ENCODE measurements around the gene UQCRC2.

The UQCRC2 gene

DNA sequence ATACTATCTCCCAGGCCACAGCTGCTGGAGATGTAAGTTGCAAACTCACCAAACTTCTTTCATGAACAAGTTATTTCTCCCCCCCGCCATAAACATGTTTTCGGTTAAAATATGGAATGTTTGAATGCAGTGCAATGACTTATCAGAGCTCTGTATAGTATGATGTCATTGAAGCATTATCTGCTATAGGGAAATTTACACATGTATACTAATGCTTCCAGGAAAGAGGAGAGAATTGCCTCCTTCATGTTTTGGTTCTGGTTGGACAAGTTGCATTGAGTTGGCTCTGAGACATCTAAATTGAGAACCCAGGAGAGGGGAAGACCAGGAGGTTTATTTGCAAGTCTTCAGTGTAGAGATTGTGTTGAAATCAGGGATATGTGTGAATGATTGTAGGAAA, 20.8 kb downstream of the UQCRC2 start:
- no peaks in the 10 kb centered on the region for H3K9me3 Mint-ChIP-seq
- H3K27ac Mint-ChIP-seq, result no peak overlapping the region
- H3K4me1 Mint-ChIP-seq, result no peaks in the 10 kb centered on the region
- H3K27me3 Mint-ChIP-seq (ENCODE audit: low read depth), result no peaks in the 10 kb centered on the region
- no peak overlapping the region for H3K4me3 Mint-ChIP-seq
- TF ChIP-seq, protein P1, sequence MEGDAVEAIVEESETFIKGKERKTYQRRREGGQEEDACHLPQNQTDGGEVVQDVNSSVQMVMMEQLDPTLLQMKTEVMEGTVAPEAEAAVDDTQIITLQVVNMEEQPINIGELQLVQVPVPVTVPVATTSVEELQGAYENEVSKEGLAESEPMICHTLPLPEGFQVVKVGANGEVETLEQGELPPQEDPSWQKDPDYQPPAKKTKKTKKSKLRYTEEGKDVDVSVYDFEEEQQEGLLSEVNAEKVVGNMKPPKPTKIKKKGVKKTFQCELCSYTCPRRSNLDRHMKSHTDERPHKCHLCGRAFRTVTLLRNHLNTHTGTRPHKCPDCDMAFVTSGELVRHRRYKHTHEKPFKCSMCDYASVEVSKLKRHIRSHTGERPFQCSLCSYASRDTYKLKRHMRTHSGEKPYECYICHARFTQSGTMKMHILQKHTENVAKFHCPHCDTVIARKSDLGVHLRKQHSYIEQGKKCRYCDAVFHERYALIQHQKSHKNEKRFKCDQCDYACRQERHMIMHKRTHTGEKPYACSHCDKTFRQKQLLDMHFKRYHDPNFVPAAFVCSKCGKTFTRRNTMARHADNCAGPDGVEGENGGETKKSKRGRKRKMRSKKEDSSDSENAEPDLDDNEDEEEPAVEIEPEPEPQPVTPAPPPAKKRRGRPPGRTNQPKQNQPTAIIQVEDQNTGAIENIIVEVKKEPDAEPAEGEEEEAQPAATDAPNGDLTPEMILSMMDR (IDR thresholded peaks at IDR 0.05; ENCODE audit: unreplicated experiment in 3 of 3), result no peak
- H3K36me3 Mint-ChIP-seq (ENCODE audit: low read depth), result peaks cover 42% of the 10 kb centered on the region

DNA sequence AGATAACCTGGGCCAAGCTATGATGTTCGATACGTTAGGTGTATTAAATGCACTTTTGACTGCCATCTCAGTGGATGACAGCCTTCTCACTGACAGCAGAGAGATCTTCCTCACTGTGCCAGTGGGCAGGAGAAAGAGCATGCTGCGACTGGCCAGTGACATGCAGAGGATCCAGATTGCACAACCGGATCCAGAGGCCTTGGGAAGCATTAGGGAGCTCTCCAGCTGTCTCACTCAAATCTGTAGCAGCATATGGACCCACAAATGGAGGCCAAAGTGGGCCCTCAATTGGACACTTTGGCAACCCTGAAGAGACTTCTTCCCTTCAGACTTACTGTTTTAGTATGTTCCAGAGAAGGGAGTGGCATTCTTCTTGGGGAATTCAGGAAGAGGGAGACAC, 26.9 kb downstream of the UQCRC2 start:
- H3K4me3 Mint-ChIP-seq, result no peak overlapping the region
- no peaks in the 10 kb centered on the region for H3K4me1 Mint-ChIP-seq
- TF ChIP-seq, protein P1 (IDR thresholded peaks at IDR 0.05; ENCODE audit: unreplicated experiment in 3 of 3), result no peak
- no peaks in the 10 kb centered on the region for H3K9me3 Mint-ChIP-seq
- H3K27me3 Mint-ChIP-seq (ENCODE audit: low read depth), result no peaks in the 10 kb centered on the region
- peaks cover 71% of the 10 kb centered on the region for H3K36me3 Mint-ChIP-seq (ENCODE audit: low read depth)
- no peak overlapping the region for H3K27ac Mint-ChIP-seq

DNA sequence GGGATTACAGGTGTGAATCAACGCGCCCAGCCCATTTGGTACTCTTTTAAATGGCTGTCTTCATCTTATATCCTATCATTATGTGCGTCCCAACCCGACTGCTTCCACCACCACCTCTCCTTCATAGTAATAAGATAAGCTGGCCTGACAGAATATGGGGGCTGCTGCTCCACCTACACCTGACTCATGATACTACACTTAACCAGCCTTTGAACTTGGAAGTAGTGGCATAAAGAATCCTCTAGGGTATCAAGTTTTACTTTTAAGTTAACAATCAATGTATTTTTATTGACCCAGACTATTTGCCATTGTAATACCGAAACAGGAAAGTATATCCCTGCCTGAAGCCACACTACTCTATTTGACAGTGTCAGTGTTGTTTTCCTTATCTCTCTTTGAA, 28.9 kb downstream of the UQCRC2 start:
- Mint-ChIP-seq H3K36me3 (ENCODE audit: low read depth) (peaks cover 80% of the 10 kb centered on the region), H3K9me3 (no peaks in the 10 kb centered on the region), H3K4me3 (no peak overlapping the region), H3K4me1 (no peaks in the 10 kb centered on the region), H3K27me3 (ENCODE audit: low read depth) (no peaks in the 10 kb centered on the region), H3K27ac (no peak overlapping the region)
- TF ChIP-seq, protein P1 (IDR thresholded peaks at IDR 0.05; ENCODE audit: unreplicated experiment in 3 of 3), result no peak

DNA sequence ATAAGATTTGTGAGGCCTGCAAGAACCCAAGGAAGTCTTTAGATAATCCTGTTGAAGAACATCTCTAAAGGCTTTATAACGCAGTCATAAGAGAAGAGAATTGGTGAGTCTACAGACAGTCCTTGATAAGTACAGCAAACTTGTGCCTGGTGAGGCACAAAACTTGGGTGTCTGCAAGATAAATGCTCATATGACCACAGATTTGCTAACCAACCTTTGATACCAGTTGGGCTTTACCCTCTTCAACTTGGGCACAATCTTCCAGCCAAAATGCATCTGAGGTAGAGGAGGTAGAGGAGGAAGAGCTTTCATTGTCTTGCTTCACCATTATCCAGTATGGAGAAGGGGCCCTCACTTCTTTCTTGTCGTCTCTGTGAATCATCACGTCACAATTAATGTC, 30.9 kb downstream of the UQCRC2 start:
- Mint-ChIP-seq H3K9me3 (no peaks in the 10 kb centered on the region), H3K27ac (no peak overlapping the region), H3K27me3 (ENCODE audit: low read depth) (no peaks in the 10 kb centered on the region), H3K4me1 (peaks cover 5% of the 10 kb centered on the region), H3K4me3 (no peak overlapping the region), H3K36me3 (ENCODE audit: low read depth) (peaks cover 65% of the 10 kb centered on the region)
- TF ChIP-seq, protein P1 (IDR thresholded peaks at IDR 0.05; ENCODE audit: unreplicated experiment in 3 of 3), result no peak

DNA sequence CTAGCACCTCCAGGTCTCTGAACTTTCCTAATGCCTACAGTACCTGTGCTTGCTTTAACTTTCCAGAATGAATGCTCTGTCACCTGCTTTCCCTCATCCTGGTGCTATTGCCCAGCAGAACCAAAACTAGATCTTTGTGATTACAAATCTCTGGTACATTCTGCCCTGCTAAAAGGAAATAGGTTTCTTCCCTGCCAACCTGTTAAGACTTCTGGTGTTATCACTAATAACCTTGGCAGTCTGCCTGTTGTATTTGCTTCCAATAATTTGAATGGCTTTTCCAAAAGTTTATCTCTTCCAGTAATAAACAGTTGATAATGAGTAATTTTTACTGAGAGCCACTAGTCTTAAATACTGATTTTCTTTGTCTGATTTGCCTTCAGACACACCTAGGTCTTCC, 32.4 kb downstream of the UQCRC2 start:
- no peaks in the 10 kb centered on the region for H3K9me3 Mint-ChIP-seq
- TF ChIP-seq, protein P1 (IDR thresholded peaks at IDR 0.05; ENCODE audit: unreplicated experiment in 3 of 3), result no peak
- H3K36me3 Mint-ChIP-seq (ENCODE audit: low read depth), result peaks cover 50% of the 10 kb centered on the region
- H3K4me3 Mint-ChIP-seq, result no peak overlapping the region
- no peak overlapping the region for H3K27ac Mint-ChIP-seq
- peaks cover 15% of the 10 kb centered on the region for H3K4me1 Mint-ChIP-seq
- no peaks in the 10 kb centered on the region for H3K27me3 Mint-ChIP-seq (ENCODE audit: low read depth)

DNA sequence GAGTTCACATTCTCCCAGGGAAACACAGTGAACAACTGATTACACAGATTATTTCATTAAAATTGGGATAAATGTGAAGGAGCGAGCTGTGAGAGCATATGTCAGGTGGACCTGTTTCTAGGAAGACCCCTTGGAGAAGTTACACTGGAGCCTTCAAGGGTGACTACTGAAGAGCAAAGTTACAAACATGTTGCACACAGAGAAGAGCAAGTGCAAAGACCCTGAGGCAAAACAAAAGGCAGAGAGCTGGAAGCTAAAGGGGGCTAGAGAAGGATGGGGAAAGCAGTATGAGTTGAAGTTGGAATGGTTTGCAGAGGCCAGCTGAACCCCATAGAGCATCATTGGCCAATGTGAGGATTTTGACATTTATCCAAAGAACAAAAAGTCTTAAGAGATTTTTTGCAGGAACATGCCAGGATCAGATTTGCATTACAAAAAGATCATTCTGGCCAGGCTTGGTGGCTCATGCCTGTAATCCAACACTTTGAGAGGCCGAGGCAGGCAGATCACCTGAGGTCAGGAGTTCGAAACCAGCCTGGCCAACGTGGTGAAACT, 33.6 kb downstream of the UQCRC2 start:
- TF ChIP-seq, protein P1 (IDR thresholded peaks at IDR 0.05; ENCODE audit: unreplicated experiment in 3 of 3), result no peak
- no peak overlapping the region for H3K27ac Mint-ChIP-seq
- H3K27me3 Mint-ChIP-seq (ENCODE audit: low read depth), result no peaks in the 10 kb centered on the region
- no peaks in the 10 kb centered on the region for H3K9me3 Mint-ChIP-seq
- H3K4me3 Mint-ChIP-seq, result no peak overlapping the region
- peaks cover 40% of the 10 kb centered on the region for H3K36me3 Mint-ChIP-seq (ENCODE audit: low read depth)
- H3K4me1 Mint-ChIP-seq, result peaks cover 17% of the 10 kb centered on the region

Measured in nephron (organoid).